ENCODE measurements around the gene LPIN1. TPM values are rescaled to one million over a fixed set of nuclear protein-coding genes. Genes with fewer than 3 reads are reported as not detected.

LPIN1 gene, protein sequence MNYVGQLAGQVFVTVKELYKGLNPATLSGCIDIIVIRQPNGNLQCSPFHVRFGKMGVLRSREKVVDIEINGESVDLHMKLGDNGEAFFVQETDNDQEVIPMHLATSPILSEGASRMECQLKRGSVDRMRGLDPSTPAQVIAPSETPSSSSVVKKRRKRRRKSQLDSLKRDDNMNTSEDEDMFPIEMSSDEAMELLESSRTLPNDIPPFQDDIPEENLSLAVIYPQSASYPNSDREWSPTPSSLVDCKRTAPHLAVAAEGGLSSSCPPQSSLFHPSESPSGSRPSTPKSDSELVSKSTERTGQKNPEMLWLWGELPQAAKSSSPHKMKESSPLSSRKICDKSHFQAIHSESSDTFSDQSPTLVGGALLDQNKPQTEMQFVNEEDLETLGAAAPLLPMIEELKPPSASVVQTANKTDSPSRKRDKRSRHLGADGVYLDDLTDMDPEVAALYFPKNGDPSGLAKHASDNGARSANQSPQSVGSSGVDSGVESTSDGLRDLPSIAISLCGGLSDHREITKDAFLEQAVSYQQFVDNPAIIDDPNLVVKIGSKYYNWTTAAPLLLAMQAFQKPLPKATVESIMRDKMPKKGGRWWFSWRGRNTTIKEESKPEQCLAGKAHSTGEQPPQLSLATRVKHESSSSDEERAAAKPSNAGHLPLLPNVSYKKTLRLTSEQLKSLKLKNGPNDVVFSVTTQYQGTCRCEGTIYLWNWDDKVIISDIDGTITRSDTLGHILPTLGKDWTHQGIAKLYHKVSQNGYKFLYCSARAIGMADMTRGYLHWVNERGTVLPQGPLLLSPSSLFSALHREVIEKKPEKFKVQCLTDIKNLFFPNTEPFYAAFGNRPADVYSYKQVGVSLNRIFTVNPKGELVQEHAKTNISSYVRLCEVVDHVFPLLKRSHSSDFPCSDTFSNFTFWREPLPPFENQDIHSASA
- total RNA-seq: 100 to 1,000 TPM in 1 of 3 donors, 10 to 100 TPM in 2; 78.6 to 106 (median 82.6) TPM

DNA sequence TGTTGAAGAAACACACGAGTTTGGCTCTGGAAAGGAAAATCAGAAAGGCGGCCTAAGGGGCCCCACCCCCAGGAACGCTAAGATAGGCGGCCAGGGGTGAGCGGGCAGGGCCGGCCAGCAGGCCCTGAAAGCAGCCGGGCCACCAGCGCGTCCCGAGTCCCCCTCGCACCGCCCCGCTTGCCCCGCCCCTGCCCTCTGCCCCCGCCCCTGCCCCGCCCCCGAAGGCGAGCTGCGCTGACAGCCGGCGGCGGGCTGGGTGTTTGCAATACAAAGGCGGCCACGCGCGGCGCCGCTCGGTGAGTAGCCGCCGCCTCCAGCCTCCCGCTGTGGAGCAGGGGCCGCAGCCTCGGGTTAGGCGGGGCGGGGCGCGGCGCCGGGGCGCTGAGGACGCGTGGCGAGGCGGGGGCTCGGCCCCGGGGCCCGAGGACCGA lies at the start of gene LPIN1:
Gene LPIN1 (plus strand): TSS at position 257 of the 431 bp plus-strand sequence. CDS start 18,910 bp downstream, outside the sequence.
- no peaks in the 10 kb centered on the region for H3K27me3 ChIP-seq
- peak within 1 kb of the TSS; percentile 91 to 95 for H3K27ac ChIP-seq
- intact Hi-C loops (cut with DNase I; ENCODE audit: low total_unique reads): no loop called here
- H3K36me3 ChIP-seq: no peaks in the 10 kb centered on the region
- peak; percentile 88 to 90 for DNase-seq (ENCODE audit: low spot score in 2 of 2)
- H3K9me3 ChIP-seq: no peaks in the 10 kb centered on the region
- TF ChIP-seq POLR2AphosphoS5 (IDR thresholded peaks at IDR 0.05): peak in 1 of 3 donors; percentile 83
- TF ChIP-seq, protein P1, sequence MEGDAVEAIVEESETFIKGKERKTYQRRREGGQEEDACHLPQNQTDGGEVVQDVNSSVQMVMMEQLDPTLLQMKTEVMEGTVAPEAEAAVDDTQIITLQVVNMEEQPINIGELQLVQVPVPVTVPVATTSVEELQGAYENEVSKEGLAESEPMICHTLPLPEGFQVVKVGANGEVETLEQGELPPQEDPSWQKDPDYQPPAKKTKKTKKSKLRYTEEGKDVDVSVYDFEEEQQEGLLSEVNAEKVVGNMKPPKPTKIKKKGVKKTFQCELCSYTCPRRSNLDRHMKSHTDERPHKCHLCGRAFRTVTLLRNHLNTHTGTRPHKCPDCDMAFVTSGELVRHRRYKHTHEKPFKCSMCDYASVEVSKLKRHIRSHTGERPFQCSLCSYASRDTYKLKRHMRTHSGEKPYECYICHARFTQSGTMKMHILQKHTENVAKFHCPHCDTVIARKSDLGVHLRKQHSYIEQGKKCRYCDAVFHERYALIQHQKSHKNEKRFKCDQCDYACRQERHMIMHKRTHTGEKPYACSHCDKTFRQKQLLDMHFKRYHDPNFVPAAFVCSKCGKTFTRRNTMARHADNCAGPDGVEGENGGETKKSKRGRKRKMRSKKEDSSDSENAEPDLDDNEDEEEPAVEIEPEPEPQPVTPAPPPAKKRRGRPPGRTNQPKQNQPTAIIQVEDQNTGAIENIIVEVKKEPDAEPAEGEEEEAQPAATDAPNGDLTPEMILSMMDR (IDR thresholded peaks at IDR 0.05): no peak
- H3K4me3 ChIP-seq: peak within 1 kb of the TSS; percentile 60 to 94 (median 86)
- H3K4me1 ChIP-seq: peaks cover 3 to 27% of the 10 kb centered on the region in 2 donors

DNA sequence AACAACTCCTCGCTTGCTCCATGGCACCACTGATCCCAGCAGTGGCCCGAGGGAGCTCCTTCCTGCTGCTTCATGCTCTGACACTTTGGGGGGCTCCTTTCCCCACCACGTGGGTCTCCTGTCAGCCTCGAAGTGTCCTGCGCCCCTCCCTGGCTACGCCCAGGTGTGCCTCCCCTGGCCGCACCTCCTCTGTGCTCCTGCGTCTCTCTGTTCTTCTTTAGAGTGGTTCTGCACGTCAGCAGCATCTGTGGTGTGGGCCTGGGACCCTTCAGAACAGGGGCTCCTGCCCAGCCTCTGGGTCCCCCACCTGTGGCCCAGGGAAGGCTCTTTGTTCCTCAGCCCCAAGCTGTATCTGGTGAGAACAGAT lies 49.7 kb upstream of the LPIN1 start:
- H3K27ac ChIP-seq: peak overlapping the region; percentile 0 to 89
- H3K4me3 ChIP-seq: no peak overlapping the region
- H3K36me3 ChIP-seq: no peaks in the 10 kb centered on the region
- intact Hi-C loops (cut with DNase I; ENCODE audit: low total_unique reads): loop anchor here (10.0 kb wide), 1 partner anchor 88 kb away; no protein-coding TSS in a partner anchor
- DNase-seq (ENCODE audit: low spot score in 2 of 2): no peak
- no peaks in the 10 kb centered on the region for H3K27me3 ChIP-seq
- no peaks in the 10 kb centered on the region for H3K9me3 ChIP-seq
- H3K4me1 ChIP-seq: peaks cover 0 to 11% of the 10 kb centered on the region in 2 donors
- TF ChIP-seq, protein P1 (IDR thresholded peaks at IDR 0.05): no peak

DNA sequence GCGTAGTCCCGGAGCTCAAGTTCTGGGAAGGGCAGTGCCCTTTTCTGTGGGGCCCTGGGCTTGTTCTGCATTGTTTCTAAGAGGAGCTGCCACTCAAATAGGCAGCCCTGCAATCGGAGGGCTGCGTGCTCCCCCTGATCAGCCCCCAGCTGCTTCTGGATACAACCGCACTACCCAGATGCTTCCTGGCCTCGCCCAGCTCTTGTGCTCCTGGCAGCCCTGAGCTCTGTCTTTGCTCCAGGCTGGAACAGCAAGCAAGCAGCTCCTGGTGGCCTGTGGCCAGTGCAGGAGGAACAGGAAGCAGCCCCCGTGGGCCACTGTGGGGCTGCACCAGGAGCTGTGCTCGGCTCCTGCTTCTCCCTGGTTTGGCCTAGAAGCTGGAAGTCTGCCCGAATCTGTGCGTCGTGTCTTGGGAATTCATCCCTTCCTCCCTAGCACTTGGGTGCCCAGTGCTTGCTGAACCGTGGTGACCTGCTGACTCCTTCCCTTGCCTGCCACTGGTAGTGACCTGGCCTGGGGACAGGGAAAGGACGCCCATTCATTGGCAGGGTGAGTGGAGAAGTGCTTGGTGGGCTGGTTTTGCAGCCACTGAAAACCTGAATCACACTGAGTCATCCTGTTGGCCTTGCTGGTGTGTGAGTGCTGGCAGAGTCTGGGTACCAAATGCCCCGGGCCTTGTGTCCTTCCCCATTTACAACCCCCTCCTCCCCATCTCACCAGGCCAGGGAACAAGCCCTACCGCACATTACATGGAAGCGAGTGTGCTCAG lies 49.1 kb upstream of the LPIN1 start:
- peak overlapping the region in 1 of 3 donors; percentile 19 for H3K4me3 ChIP-seq
- DNase-seq (ENCODE audit: low spot score in 2 of 2): peak in 1 of 2 donors; percentile 43
- intact Hi-C loops (cut with DNase I; ENCODE audit: low total_unique reads): loop anchor here (10.0 kb wide), 1 partner anchor 88 kb away; no protein-coding TSS in a partner anchor
- no peaks in the 10 kb centered on the region for H3K27me3 ChIP-seq
- peaks cover 0 to 11% of the 10 kb centered on the region in 2 donors for H3K4me1 ChIP-seq
- H3K36me3 ChIP-seq: no peaks in the 10 kb centered on the region
- no peaks in the 10 kb centered on the region for H3K9me3 ChIP-seq
- peak overlapping the region; percentile 50 to 89 for H3K27ac ChIP-seq
- TF ChIP-seq POLR2AphosphoS5 (IDR thresholded peaks at IDR 0.05) (no peak), POLR2A (IDR thresholded peaks at IDR 0.05) (no peak)
- TF ChIP-seq, protein P1 (IDR thresholded peaks at IDR 0.05): no peak

DNA sequence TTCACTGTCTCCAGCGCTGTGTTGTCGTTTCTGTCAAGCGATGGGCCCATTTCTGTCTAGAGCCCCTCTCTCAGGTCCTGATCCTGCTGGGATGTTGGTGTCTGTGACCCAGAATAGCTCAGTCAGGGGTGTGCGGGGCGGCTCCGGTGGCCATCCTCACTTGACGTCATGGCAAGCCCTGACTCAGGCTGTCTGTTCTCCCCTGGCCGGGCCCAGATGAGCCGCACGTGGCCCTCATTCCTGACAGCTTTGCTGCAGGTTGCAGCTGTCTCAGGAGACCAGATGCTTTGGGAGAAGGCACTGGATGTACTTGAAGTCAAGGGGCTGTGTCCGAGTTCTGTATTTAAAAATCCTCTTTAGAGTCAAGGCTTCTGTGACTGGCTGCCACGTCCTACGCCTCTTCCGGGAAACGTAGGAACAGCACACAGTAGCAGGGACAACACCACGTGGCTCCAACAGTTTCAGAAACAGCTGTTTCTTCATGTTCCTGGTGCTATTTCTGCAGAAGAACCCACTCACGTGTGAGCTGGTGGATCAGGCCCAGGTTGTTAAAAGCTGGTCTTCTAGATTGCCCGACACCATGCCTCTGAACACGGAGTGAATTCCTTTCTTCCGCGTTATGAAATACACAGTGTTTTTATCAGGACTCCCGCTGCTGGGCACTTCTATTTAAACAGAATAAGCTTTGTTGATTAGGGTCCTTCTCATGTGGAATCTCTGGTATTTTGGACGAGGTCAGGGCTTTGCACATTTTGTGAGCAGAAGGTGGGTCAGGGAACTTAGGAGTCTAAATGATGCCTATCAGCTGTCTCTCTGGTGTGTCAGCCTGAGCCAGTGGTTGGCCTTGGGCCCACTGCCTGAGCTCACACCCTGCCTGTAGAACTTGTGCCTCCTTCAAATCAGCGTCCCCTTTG lies 48.2 kb upstream of the LPIN1 start:
- TF ChIP-seq POLR2AphosphoS5 (IDR thresholded peaks at IDR 0.05) (peak in 2 of 3 donors; percentile 35 to 91), POLR2A (IDR thresholded peaks at IDR 0.05) (no peak)
- TF ChIP-seq, protein P1 (IDR thresholded peaks at IDR 0.05): no peak
- peak overlapping the region; percentile 50 to 89 for H3K27ac ChIP-seq
- intact Hi-C loops (cut with DNase I; ENCODE audit: low total_unique reads): loop anchor here (10.0 kb wide), 1 partner anchor 87 kb away; no protein-coding TSS in a partner anchor

More for the DNA sequence above, 48.2 kb upstream of the LPIN1 start:
- Histone ChIP-seq H3K4me1 (peaks cover 0 to 11% of the 10 kb centered on the region in 2 donors), H3K36me3 (no peaks in the 10 kb centered on the region), H3K9me3 (no peaks in the 10 kb centered on the region), H3K27me3 (no peaks in the 10 kb centered on the region), H3K4me3 (peak overlapping the region in 1 of 3 donors; percentile 19)
- DNase-seq (ENCODE audit: low spot score in 2 of 2): no peak

Data from breast epithelium (tissue), 4 donors.